Neuronal stem cell (in vitro differentiated cells): Measurements from ENCODE around the gene MED13L.

Source experiments
- DNase-seq: peaks from one replicate; pipeline ENCODE4 v3.0.0-alpha.2; 2013; ENCODE audit warnings: low spot score
- H2AFZ ChIP-seq: one replicate; pipeline ENCODE4 v1.6.1; 2013; ENCODE audit warnings: mild to moderate bottlenecking, low read length, inconsistent platforms
- H2AK5ac ChIP-seq: 2 replicates; pipeline ENCODE4 v1.6.1; 2013; ENCODE audit warnings: low read depth, mild to moderate bottlenecking, inconsistent platforms, low read length, moderate library complexity, mixed read lengths
- H2BK120ac ChIP-seq: 2 replicates; pipeline ENCODE4 v1.6.1; 2013; ENCODE audit warnings: low read depth, mild to moderate bottlenecking, inconsistent platforms, low read length, moderate library complexity, mixed read lengths
- H2BK12ac ChIP-seq: one replicate; pipeline ENCODE4 v1.6.1; 2013; ENCODE audit warnings: low read length, inconsistent platforms
- H2BK15ac ChIP-seq: 2 replicates; pipeline ENCODE4 v1.6.1; 2013; ENCODE audit warnings: mild to moderate bottlenecking, low read length, inconsistent platforms, mixed read lengths
- H2BK5ac ChIP-seq: one replicate; pipeline ENCODE4 v1.6.1; 2013; ENCODE audit warnings: inconsistent platforms, mild to moderate bottlenecking, low read length, moderate library complexity
- H3K14ac ChIP-seq: one replicate; pipeline ENCODE4 v1.6.1; 2013; ENCODE audit warnings: low read length, inconsistent platforms
- H3K18ac ChIP-seq: 2 replicates; pipeline ENCODE4 v1.6.1; 2013; ENCODE audit warnings: low read length, inconsistent platforms
- H3K23ac ChIP-seq: 2 replicates; pipeline ENCODE4 v1.6.1; 2013; ENCODE audit warnings: low read depth, mild to moderate bottlenecking, mixed read lengths, low read length, inconsistent platforms; ENCODE audit not compliant: poor library complexity
- H3K27ac ChIP-seq: replicated peaks from 3 replicates; pipeline ENCODE4 v1.5.1; 2013; ENCODE audit warnings: low read length, inconsistent platforms
- H3K27me3 ChIP-seq, 3 experiments: 2 replicates each; pipeline ENCODE4 v1.6.1; 2013; ENCODE audit warnings: low read length in 3 of 3, mild to moderate bottlenecking in 2 of 3, inconsistent platforms in 1 of 3, low read depth in 1 of 3, mixed read lengths in 1 of 3, moderate library complexity in 1 of 3; ENCODE audit not compliant: control insufficient read depth in 3 of 3, insufficient read depth in 3 of 3
- H3K36me3 ChIP-seq, 2 donors: replicated peaks in 1 of 2; 2 replicates each; pipeline ENCODE4 v1.6.1; 2013; ENCODE audit warnings: low read length in 2 of 2; ENCODE audit not compliant: control insufficient read depth in 2 of 2, insufficient read depth in 2 of 2
- H3K4ac ChIP-seq: 2 replicates; pipeline ENCODE4 v1.6.1; 2013; ENCODE audit warnings: inconsistent platforms, mild to moderate bottlenecking, low read length, moderate library complexity
- H3K4me1 ChIP-seq, 2 donors: 1 replicate in 1 of 2; 2 replicates in 1 of 2; pipeline ENCODE4 v1.6.1; 2013; ENCODE audit warnings: low read length in 2 of 2, low read depth in 1 of 2; ENCODE audit not compliant: control insufficient read depth in 2 of 2, insufficient read depth in 1 of 2
- H3K4me2 ChIP-seq: one replicate; pipeline ENCODE4 v1.6.1; 2013; ENCODE audit warnings: mild to moderate bottlenecking, low read length, inconsistent platforms; ENCODE audit not compliant: insufficient read depth, poor library complexity, severe bottlenecking
- H3K4me3 ChIP-seq, 2 donors: 2 replicates each; pipeline ENCODE4 v1.5.1; 2013; ENCODE audit warnings: low read length in 2 of 2, mild to moderate bottlenecking in 2 of 2, inconsistent platforms in 1 of 2, moderate library complexity in 1 of 2
- H3K79me1 ChIP-seq: one replicate; pipeline ENCODE4 v1.6.1; 2013; ENCODE audit warnings: low read depth, mild to moderate bottlenecking, inconsistent platforms, low read length, moderate library complexity
- H3K9ac ChIP-seq: one replicate; pipeline ENCODE4 v1.6.1; 2013; ENCODE audit warnings: mild to moderate bottlenecking, low read depth, low read length, inconsistent platforms; ENCODE audit not compliant: poor library complexity
- H3K9me3 ChIP-seq, 2 donors: replicated peaks in 1 of 2; 2 replicates each; pipeline versions ENCODE3 to v1.6.1; 2013; ENCODE audit warnings: low read length in 2 of 2, mild to moderate bottlenecking in 2 of 2, inconsistent platforms in 1 of 2, low read depth in 1 of 2, mixed read lengths in 1 of 2, moderate library complexity in 1 of 2; ENCODE audit not compliant: control insufficient read depth in 2 of 2, insufficient read depth in 1 of 2
- H4K8ac ChIP-seq: one replicate; pipeline ENCODE4 v1.6.1; 2013; ENCODE audit warnings: low read depth, mild to moderate bottlenecking, inconsistent platforms, low read length, moderate library complexity
- H4K91ac ChIP-seq: one replicate; pipeline ENCODE4 v1.6.1; 2013; ENCODE audit warnings: low read length, low read depth, mild to moderate bottlenecking, inconsistent platforms; ENCODE audit not compliant: poor library complexity
- WGBS, 2 donors: extraction: QIAGEN DNeasy Blood & Tissue Kit; methylation state at CpG; one replicate each; pipeline ENCODE4 v1.1.7; 2013; ENCODE audit warnings: missing lambda C conversion rate in 2 of 2, mixed read lengths in 1 of 2; ENCODE audit not compliant: insufficient read length in 2 of 2, insufficient replicate concordance in 1 of 2; ENCODE audit errors: extremely low coverage in 2 of 2; 5-methylcytosine and 5-hydroxymethylcytosine counted together

Gene MED13L

GRCh38 chr12:116094475-116094874 lies 183.0 kb downstream of the MED13L start:
- Histone ChIP-seq H2AFZ (no peak overlapping the region), H2BK12ac (no peak overlapping the region), H3K4me1 (no peaks in the 10 kb centered on the region), H3K27ac (no peak overlapping the region), H3K9ac (no peak overlapping the region), H2AK5ac (no peak overlapping the region), H3K27me3 (no peaks in the 10 kb centered on the region), H4K91ac (no peak overlapping the region), H2BK15ac (no peak overlapping the region), H3K36me3 (no peaks in the 10 kb centered on the region), H3K79me1 (no peaks in the 10 kb centered on the region), H4K8ac (no peak overlapping the region), H3K9me3 (no peaks in the 10 kb centered on the region), H2BK5ac (no peak overlapping the region), H3K4ac (no peak overlapping the region), H3K23ac (no peak overlapping the region), H2BK120ac (no peak overlapping the region), H3K4me3 (no peak overlapping the region), H3K18ac (no peak overlapping the region), H3K14ac (no peak overlapping the region), H3K4me2 (no peak overlapping the region)
- DNase-seq: no peak

GRCh38 chr12:116093915-116094314 lies 183.6 kb downstream of the MED13L start:
- Histone ChIP-seq H4K8ac (no peak overlapping the region), H2AK5ac (no peak overlapping the region), H2BK15ac (no peak overlapping the region), H3K4ac (no peak overlapping the region), H3K4me2 (no peak overlapping the region), H2BK12ac (no peak overlapping the region), H3K36me3 (no peaks in the 10 kb centered on the region), H3K18ac (no peak overlapping the region), H2BK120ac (no peak overlapping the region), H2AFZ (no peak overlapping the region), H3K27ac (no peak overlapping the region), H3K79me1 (no peaks in the 10 kb centered on the region), H4K91ac (no peak overlapping the region), H3K4me3 (no peak overlapping the region), H3K27me3 (no peaks in the 10 kb centered on the region), H3K4me1 (no peaks in the 10 kb centered on the region), H2BK5ac (no peak overlapping the region), H3K9me3 (no peaks in the 10 kb centered on the region), H3K23ac (no peak overlapping the region), H3K14ac (no peak overlapping the region), H3K9ac (no peak overlapping the region)
- DNase-seq: no peak
- no CpG with 5 or more reads among the region's 1 CpG for WGBS, 2 donors

DNA sequence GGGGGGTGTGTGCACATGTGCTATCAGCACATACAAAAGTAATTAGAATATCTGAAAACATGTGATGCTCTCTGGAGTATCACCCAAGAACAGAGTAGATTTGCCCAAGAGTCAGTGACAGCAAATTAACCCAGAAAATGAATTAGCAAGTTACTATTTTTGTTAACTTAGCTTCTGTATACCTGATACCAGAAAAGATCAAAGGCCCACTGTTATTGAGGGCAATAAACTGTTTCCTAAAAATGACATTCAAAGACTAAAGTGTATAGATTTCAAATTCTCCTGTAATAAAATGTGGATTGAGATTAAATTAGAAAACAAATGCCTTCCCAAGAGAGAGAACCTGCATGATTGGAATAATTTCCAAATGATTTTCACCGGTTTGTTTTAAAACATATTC lies 184.7 kb downstream of the MED13L start:
- no peak overlapping the region for H3K4me3 ChIP-seq
- no peaks in the 10 kb centered on the region for H3K9me3 ChIP-seq
- H4K91ac ChIP-seq: no peak overlapping the region
- H3K4me1 ChIP-seq: peaks cover 5 to 6% of the 10 kb centered on the region in 2 donors
- H3K27ac ChIP-seq: no peak overlapping the region
- no peak overlapping the region for H3K4me2 ChIP-seq
- H3K14ac ChIP-seq: no peak overlapping the region
- H2BK120ac ChIP-seq: no peak overlapping the region
- no CpG with 5 or more reads among the region's 1 CpG for WGBS, 2 donors
- H3K27me3 ChIP-seq: no peaks in the 10 kb centered on the region
- no peak overlapping the region for H3K23ac ChIP-seq
- no peaks in the 10 kb centered on the region for H3K79me1 ChIP-seq
- H2BK15ac ChIP-seq: no peak overlapping the region
- H2AFZ ChIP-seq: no peak overlapping the region
- no peak overlapping the region for H3K9ac ChIP-seq
- no peak overlapping the region for H3K18ac ChIP-seq
- no peak overlapping the region for H2BK12ac ChIP-seq
- no peak overlapping the region for H2BK5ac ChIP-seq
- H2AK5ac ChIP-seq: no peak overlapping the region
- H4K8ac ChIP-seq: no peak overlapping the region
- DNase-seq: no peak
- H3K4ac ChIP-seq: no peak overlapping the region
- no peaks in the 10 kb centered on the region for H3K36me3 ChIP-seq

GRCh38 chr12:116092162-116092561 lies 185.3 kb downstream of the MED13L start:
- Histone ChIP-seq H2AFZ (no peak overlapping the region), H3K79me1 (no peaks in the 10 kb centered on the region), H3K23ac (no peak overlapping the region), H3K36me3 (no peaks in the 10 kb centered on the region), H3K9me3 (no peaks in the 10 kb centered on the region), H3K4ac (no peak overlapping the region), H2BK12ac (no peak overlapping the region), H2BK120ac (no peak overlapping the region), H3K18ac (no peak overlapping the region), H4K8ac (no peak overlapping the region), H2AK5ac (no peak overlapping the region), H3K9ac (no peak overlapping the region), H3K14ac (no peak overlapping the region), H3K4me3 (no peak overlapping the region), H3K4me1 (peaks cover 5 to 8% of the 10 kb centered on the region in 2 donors), H3K4me2 (no peak overlapping the region), H4K91ac (no peak overlapping the region), H3K27me3 (no peaks in the 10 kb centered on the region), H2BK15ac (no peak overlapping the region), H3K27ac (no peak overlapping the region), H2BK5ac (no peak overlapping the region)
- WGBS, 2 donors: no CpG with 5 or more reads among the region's 3 CpGs
- no peak for DNase-seq
